Left kidney (tissue), 2 donors: ENCODE data around the gene LTBP1. TPM values are rescaled to one million over a fixed set of nuclear protein-coding genes. Genes with fewer than 3 reads are reported as not detected.

Source experiments
- DNase-seq: peaks from one replicate; pipeline ENCODE4 v3.0.0-alpha.2; 2013
- polyA plus RNA-seq: library from polyadenylated mRNA; unstranded; fragments of 120-200 nt; gene quantifications from one replicate; pipeline ENCODE4 v1.2.1, GENCODE V29; 2013; ENCODE audit not compliant: insufficient read length

The LTBP1 gene
- polyA plus RNA-seq, 1 donor: 85.2 TPM

DNA sequence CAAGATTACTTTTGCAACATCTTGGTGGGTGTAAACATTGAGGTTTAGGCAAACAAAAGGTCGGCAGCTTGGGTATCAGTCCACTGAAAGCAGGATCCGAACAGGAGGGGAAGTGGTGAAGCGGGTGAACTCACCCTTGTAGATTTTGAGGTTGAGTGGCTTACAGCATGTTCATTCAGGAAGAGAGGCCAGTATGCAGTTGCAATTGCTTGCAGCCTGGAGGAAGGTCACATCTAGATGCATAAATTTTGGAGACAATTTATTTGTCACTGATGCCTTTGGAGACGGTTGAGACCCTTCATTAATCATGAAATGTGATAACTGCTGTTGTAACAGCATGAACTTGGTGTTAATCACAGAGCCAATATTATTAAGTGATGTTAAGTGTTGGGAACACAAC, 131.1 kb downstream of the LTBP1 start:
- DNase-seq: peak; percentile 70

DNA sequence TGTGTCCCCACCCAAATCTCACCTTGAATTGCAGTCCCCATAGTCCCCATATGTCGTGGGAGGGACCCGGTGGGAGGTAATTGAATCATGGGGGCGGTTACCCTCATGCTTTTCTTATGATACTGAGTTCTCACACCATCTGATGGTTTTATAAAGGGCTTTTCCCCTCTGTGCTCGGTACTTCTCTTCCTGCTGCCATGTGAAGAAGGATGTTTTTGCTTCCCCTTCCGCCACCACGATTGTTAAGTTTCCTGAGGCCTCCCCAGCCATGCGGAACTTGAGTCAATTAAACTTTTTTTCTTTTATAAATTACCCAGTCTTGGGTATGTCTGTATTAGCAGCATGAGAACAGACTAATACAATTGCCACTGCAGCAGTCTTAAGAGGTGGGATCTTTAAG, 134.9 kb downstream of the LTBP1 start:
- DNase-seq: no peak

DNA sequence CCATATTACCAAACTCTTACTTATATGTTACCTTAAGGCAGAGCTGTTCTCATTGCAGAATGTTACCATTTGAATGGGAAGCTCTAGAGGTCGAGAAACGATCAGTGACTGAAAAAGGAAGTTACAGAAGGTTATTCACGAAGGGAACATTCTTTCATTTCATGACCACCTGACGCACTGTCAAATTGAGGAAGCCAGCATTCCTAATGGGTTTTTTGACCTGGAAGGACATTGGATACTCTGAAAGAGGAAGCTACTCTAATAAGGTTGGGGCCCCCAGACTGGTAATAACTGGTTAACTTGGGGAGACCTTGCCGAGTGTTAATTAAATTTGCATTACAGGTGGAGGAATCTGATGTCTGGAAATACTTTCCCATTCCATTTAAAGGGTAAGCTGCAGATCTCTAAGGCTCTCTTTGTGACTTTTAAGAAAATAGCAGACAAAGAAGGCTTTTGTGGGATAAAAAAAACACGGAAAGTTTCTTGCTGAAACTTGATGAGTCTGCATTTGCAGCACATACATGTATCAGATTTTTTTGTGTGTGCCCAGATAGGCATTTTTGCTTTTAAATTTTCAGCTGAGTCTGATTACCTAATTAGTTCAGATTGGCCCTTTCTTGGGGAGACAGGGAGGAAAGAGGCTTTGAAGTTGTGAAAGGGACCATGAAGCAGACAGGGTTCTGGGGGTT, 137.1 kb downstream of the LTBP1 start:
- DNase-seq: peak; percentile 31

DNA sequence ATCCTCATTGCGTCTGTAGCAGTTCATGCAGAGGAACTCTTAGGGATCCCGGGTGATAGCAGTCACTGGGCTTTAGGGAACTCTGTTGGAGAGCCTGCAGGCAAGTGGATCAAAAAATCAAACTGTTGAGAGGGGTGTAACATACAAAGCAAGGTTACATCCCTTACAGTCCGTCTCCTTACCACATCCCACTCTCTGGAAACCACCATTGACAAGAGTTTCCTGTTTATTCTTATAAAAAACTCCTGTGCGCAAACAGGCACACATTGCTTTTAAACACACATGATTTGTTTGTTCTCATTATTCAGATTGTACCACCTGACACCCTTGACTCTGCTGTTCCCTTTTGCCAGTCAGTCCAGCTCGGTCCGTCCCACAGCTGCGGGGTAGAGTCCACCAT, 137.7 kb downstream of the LTBP1 start:
- DNase-seq: no peak

DNA sequence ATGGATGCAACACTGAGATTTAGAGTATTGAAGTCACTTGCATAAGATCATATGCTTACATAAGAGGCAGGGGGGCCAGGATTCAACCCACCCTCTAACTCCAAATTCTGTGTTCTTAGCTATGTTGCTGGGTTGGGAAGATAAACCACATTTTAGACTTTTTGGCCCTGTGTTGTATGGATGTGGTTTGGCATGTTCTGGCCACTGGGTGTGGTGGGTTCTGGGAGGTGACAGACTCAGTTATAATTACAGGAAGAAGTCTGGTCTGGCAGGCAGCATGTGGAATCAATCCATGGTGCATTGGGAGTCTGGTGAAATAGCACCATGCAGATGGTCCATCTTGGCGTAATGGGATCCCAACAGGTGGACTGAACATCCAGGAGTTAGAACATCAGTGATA, 138.9 kb downstream of the LTBP1 start:
- no peak for DNase-seq

DNA sequence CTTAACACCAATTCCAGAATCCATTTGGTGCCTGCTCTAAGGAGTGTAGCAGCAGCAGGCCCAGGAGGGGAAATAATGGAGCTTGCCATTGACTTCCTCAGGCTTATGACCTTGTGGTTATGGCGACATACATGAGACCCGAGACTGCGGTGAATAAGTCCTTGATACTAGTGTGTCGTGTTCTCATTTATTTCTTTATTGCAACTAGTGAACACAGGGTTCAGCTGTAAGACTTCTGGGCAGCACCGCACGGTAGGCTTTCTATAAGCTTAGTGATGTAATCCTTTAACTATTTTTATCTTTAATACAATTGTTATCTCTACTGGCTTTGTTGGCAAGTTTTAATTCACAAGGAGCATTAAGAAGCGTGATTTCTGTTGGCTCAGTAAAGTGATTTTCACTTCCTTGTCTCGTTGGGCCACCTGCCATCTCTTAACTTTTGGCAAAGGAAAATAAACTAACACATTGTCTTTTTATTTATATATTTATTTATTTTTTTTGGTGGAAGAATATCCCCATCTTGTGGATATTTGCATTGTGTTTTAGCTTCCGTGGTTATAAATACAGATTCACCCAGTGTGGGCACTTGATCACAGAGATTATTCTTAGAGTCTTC, 139.8 kb downstream of the LTBP1 start:
- no peak for DNase-seq

DNA sequence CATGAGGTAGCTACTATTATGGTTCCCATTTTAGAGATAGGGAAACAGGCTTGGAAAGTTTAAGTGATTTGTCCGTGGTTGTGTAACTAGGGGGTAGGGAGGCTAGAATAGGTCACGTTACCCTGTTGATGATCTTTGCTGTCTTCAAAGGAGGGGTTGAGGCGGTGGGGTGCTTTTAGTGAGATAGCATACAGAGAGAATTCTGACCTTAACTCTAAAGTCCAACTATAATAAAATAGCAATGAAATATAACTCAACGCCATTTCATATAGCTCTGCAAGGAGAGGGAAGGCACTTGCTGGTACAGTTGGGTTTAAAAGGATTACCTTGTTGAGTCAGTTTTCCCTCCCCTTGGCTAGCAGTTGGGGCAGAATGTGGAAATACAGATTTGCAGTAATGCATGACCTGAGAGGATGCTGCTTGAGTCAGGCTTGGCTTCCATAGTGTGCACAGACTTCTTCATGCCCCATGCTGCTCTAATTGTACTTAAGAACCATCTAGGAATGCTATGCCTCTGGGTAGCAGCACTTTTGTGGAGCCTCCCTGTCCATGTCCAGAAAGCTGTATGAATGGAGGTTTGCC, 143.9 kb downstream of the LTBP1 start:
- DNase-seq: no peak

DNA sequence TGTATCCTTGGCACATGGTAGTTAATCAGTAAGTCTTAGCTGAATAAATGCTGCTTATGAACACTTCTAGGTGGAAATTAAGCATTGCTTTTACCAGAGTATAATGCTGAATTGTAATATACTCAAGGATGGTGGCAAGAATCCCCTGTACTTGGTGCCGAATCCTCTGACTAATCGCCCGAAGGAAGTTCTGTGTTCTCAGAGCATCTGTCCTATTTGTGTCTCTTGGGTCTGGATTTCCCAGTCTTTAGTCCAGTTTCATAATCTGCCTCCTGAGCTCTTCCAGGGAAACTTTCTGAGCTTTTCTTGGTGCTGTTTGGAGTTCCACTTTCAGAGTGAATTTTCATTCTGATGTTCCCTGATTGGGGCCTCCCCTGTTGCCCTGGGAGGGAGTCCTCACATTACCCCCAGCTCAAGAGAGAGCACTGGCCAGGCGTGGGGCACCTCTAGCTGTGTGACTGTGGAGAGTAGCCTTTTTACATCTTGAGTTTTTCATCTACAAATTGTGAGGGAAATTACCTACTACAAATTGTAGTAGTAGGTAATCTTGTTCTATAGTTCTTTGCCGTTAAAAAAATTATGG, 144.9 kb downstream of the LTBP1 start:
- no peak for DNase-seq

DNA sequence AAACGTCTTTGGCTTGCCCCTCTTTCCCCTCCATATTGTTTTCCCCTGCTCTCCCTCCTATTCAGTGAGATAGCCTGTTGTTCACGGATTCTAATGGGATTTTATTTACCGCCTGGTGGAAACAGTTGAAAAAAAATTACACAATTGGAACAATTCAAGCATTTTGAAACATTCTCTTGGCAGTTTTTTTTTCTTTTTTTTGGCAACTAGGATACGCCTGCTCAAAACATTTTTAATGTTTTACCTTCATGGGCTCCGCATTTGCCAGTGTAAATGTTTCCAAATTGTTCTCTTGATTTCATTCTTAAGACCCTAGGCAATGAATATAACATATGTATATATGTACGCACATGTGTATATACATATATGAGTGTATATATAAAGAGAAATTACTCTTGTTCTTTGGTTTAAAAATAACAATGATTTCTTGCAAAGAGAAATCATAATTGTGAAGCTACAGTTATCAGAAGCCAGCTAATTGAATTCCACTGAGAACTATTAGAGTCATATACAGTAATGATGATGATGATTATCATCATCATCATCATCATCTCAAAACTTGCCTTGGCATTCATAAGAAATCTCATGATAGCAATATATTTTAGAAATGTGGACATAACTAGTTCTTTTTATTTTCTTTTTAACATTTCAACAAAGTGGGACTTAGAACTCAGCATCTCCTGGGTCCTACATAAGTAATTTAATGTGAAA, 146.7 kb downstream of the LTBP1 start:
- DNase-seq: no peak

DNA sequence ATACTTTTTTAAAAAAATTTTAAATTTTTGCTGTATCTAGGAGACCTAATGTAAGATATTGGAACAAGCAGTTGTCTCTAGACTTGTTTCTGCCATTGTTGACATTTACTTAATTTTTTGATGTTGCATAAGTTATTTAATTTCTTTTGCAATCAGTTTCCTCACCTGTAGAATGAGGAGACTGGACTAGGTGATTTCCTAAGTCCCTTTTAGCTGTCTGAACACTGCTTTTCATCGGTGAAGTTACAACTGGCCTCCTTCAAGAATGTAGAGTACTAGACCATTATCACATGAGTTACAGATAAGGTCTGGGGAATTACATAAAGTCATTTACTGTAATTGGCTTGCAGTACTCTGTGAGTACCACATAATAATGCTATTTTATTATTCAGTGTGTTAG, 147.6 kb downstream of the LTBP1 start:
- no peak for DNase-seq

DNA sequence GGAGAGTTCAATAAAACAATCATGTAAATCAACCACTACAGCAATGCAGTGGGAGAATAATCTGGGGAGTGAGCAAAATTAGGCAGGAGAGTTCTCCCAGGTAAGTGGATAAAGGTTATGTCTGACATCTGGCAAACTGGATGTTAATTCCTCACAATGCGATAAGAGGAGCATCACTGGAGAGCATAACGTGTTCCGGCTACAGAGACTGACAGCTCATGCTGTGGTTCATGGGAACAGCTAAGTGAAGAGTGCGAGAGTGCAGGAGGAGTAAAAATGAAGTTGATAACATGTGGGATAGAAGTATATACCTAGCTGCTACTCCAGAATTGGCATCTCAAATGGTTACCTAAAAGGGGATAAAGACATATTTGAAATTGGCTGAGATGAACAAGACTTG, 153.2 kb downstream of the LTBP1 start:
- no peak for DNase-seq

DNA sequence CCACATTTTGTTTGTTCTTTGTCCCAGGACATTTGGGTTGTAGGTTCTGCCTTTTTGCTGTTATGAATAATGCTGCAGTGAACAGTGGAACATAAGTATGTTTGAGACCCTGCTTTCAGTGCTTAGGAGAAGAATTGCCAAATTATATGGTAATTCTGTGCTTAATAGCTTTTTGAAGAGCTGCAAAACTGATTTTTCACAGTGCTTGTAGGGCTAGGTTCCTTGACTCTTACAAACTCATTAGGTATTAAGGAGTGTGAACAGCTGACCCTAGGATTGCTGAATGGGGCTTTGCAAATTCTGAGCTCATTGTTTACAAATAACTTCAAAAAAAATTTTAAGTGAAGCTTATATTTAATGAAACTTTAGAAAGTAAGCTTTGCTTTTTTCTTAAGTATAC, 154.2 kb downstream of the LTBP1 start:
- no peak for DNase-seq

DNA sequence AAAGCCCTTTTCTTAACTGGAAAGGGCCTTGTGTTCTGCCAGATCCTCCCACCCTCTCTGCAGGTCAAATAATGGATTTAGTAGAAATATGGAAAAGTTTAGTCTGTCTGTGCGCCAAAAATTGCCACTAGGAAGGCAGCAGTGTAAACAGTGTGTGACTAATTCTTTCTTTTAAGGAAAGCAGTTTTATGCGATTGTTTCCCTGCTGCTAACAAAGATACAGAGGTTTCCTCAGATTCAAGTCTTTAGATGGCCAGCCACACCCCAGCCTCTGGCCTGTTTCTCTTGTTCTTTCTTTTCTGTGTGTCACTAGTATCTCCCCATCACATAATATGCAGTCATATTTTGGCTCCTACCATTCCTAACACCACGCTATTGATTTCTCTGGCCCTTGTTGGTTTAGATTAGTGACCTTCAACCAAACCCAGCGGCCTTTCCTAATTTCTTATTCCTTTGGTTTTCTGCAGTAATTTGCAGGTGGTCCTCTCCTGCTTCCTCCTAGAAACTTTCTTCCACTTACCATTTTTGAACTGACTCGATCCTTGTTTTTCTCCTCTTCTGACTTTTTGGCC, 157.4 kb downstream of the LTBP1 start:
- DNase-seq: no peak

DNA sequence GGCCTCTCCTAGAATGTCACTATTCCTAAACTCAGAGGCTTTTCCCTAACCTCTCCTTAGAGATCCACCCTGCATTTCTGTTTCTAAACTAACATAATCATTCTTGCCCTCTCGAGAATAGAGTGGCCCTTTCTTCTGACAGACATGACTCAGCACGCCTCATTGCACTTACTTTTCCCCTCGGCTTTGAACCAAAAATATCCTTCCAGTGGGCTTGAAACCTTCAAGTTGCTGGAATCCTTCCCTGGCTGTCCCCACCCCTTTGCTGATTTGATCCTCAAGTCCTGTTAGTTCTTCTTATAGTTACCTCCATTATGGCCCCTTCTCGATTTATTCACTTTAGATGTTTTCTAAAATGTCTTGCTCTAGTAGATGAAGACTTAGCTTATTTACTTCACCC, 158.0 kb downstream of the LTBP1 start:
- DNase-seq: no peak

DNA sequence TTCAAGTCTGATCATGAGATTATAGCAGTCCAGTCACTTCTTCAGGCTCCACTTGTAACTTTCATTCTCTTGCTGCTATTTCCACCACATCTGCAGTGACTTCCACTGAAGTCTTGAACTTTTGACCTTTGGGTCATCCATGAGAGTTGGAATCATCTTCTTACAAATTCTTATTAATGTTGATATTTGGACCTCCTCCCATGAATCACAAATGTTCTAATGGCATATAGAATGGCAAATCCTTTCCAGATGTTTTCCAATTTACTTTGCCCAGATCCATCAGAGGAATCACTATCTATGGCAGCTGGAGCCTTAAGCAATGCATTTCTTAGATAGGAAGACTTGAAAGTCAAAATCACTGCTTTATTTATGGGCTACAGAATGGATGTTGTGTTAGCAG, 159.4 kb downstream of the LTBP1 start:
- DNase-seq: no peak

DNA sequence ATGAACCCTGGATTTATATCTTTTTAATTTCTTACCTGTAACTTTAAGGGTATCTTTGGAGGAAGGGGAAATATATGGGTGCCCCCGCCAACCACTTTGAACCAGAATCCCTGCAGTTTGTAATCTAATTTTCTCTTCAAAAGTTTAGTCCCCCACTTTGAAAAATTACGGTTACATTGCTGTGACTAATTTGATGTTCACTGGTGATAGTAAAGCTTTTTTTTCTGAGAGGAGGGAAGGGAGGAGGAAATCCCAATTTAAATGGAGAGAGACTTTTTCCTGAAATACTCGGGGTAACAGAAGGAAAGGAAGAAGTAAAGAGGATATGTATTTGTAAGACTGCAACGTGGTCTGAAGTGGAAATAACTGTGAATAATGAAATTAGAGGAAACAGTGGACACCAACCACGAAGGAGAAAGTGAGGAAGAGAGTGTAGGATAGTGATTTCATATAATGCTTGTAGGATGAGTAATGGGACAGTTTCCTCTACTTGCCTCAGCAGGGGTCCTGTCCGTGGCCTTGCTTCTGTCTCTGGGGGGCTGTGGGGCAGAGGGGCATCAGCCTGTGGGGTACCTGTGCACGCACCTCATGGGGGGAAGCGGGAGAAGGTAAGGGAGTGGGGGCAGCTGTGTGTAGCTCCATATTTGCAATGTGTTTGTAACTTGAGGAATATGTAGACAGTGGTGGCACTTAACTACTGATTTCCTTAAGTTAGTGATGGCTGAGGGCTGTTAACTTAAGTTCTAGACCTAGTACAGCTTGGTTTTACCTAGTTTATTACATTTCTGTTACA, 161.1 kb downstream of the LTBP1 start:
- no peak for DNase-seq

DNA sequence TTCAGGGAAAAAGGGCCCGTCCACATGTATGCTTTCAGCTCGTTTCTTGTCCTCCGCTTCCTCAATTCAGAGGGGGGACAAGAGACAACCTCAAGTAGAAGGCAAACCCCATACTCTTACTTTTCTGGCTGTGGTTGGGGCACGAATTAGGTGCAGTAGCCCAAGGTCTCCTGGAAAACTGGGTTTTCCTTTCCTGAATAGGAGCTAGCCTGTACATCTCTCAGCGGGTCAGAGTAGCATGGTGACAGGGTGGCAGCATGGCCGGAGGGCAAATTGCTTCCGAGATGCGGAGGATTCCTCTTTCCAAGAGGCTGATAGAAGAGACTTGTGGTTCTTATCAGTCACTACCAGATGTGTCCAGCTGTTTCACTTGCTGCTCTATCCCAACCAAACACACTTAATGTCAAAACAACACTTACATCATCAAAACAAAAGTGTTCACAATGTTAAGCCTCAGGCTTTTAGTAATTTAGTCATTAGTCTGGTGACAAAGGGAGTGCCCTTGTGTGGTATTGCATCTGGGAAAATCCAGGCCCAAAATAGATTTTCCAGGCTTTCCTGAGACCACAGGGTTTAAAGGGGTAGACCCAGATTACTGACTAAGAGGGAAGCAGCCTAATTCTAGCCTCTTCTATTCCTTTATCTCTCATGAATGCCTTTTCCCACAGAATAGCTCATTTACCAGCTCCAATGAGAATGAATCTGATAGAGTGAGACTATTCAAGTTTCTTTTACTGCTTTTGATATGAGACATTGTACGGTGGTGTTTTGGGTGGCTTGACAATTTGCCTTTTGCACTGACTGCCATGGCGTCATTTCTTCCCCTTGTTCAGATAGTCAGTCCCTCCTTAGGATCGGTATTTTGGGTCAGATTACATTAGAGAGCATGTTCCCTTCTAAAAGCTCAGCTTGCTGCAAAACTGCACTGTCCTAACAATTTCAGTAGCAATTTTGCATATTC, 162.0 kb downstream of the LTBP1 start:
- peak; percentile 57 for DNase-seq

DNA sequence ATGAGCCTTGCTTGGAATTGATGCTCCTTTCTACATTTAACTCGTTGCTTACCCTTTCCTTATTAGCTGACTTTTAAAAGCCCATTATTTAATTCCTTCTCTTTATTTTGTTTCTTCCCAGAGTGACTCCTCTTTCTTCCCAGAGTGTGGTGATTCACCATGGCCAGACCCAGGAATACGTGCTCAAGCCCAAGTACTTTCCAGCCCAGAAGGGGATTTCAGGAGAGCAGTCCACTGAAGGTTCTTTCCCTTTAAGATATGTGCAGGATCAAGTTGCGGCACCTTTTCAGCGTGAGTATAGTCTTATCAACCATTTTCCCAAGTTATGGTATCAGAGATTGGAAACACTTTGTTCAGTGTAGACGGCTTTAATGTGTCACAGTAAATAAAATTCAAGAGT, 163.7 kb downstream of the LTBP1 start:
- no peak for DNase-seq

DNA sequence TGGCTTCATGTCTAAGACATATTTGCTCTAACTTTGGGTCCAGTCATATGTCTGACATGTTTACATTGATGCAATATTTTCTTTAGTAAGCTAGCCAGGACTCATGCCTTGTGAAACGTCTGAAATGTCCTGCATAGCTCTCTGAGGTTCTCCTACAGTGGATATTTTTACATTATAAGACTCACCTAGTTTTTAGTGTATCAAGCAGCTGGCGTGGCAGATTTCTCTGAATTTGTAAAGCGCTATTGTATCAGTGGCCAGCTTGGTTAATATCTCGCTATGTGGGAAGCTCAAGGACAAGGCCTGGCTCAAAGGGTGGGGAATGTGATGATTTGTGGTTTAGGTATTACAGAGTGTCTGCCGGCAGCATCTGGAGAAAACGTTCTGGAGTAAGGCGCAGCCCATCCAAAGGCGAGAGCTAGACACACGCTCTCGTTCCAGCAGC, 164.3 kb downstream of the LTBP1 start:
- DNase-seq: no peak

DNA sequence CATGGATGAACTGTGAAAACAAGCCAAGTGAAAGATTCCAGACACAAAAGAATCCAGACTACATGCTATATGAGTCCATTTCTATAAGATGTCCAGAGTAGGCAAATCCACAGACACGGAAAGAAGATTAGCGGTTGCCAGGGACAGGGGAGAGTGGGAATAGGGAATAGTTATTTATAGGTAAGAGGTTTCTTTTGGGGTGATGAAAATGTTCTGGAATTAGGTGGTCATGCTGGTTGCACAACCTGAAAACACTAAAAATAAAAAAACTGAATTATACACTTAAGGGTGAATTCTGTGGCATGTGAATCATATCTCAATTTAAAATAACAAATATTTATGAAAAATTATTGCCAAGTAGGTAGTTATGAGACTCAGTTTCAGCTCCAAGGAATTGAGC, 168.4 kb downstream of the LTBP1 start:
- DNase-seq: no peak
